ENCODE results near the gene MRGPRX4. TPM values are rescaled to one million over a fixed set of nuclear protein-coding genes. Genes with fewer than 3 reads are reported as not detected.
A peak's percentile ranks its signal among the peaks of the same experiment; 100 is the strongest.

Gene MRGPRX4
- total RNA-seq, 1 donor from 2014 or later, result not detected

DNA sequence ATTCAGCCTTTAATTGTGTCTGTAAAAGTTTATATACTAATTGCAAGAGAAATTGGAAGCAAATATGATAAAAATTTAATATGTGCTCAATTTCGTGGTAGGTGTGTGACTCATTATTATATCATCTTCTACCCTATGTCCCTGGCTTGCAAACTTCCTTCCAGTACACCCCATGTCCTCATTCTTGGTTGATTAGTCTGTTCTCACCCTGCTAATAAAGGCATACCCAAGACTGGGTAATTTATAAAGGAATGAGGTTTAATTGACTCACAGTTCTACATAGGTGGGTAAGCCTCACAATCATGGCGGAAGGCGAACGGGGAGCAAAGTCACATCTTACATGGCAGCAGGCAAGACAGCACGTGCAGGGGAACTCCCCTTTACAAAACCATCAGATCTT is 28.4 kb upstream of the MRGPRX4 start:
- H3K27me3 ChIP-seq (ENCODE audit: control insufficient read depth, insufficient read depth, low read length), result no peaks in the 10 kb centered on the region
- no peak for DNase-seq (ENCODE audit: low read depth)
- H3K36me3 ChIP-seq (ENCODE audit: control insufficient read depth, insufficient read depth, low read length), result no peaks in the 10 kb centered on the region
- no peak overlapping the region for H3K4me3 ChIP-seq (ENCODE audit: low read depth, low read length)
- TF ChIP-seq, protein P1, sequence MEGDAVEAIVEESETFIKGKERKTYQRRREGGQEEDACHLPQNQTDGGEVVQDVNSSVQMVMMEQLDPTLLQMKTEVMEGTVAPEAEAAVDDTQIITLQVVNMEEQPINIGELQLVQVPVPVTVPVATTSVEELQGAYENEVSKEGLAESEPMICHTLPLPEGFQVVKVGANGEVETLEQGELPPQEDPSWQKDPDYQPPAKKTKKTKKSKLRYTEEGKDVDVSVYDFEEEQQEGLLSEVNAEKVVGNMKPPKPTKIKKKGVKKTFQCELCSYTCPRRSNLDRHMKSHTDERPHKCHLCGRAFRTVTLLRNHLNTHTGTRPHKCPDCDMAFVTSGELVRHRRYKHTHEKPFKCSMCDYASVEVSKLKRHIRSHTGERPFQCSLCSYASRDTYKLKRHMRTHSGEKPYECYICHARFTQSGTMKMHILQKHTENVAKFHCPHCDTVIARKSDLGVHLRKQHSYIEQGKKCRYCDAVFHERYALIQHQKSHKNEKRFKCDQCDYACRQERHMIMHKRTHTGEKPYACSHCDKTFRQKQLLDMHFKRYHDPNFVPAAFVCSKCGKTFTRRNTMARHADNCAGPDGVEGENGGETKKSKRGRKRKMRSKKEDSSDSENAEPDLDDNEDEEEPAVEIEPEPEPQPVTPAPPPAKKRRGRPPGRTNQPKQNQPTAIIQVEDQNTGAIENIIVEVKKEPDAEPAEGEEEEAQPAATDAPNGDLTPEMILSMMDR (IDR thresholded peaks at IDR 0.05; ENCODE audit: insufficient read depth, low read length, poor library complexity, severe bottlenecking), result no peak

DNA sequence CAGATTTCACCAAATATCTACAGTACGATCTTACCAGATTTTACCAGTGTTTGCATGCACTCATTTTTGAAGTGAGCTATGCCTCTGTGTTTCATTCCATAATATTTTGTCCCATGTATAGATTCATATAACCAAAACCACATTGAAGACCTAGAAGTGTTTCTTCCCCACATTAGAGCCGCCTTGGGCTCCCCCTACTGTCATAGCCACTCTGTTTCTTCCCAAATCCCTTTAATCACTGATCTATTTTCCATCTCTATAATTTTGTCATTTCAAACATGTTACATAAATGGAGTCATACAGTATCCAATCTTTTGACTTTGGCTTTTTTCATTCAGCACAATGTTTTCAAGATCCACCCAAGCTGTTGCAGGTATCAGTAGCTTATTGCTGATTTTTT is 27.6 kb upstream of the MRGPRX4 start:
- H3K27me3 ChIP-seq (ENCODE audit: control insufficient read depth, insufficient read depth, low read length), result no peaks in the 10 kb centered on the region
- no peak overlapping the region for H3K4me3 ChIP-seq (ENCODE audit: low read depth, low read length)
- no peaks in the 10 kb centered on the region for H3K36me3 ChIP-seq (ENCODE audit: control insufficient read depth, insufficient read depth, low read length)
- no peak for DNase-seq (ENCODE audit: low read depth)
- TF ChIP-seq, protein P1 (IDR thresholded peaks at IDR 0.05; ENCODE audit: insufficient read depth, low read length, poor library complexity, severe bottlenecking), result peak; percentile 19

DNA sequence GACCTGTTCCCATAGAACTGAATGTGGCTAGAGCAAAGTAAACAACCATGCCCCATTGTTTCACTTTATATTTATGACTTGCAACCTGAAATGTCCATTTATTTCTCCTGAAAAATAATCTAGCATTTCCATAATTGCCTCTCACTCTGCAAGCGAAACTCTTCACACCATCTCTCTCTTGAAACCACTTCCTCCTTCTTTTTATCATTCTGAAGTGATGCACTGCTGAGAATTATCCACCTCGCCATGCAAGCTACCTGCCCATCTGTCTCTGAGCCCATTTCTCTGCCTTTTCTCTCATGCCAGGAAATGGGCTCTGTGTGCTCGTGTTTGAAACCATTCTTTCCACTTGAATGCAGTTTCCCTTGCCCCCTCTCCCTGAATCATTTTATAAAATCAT is 26.8 kb upstream of the MRGPRX4 start:
- TF ChIP-seq, protein P1 (IDR thresholded peaks at IDR 0.05; ENCODE audit: insufficient read depth, low read length, poor library complexity, severe bottlenecking), result no peak
- H3K27me3 ChIP-seq (ENCODE audit: control insufficient read depth, insufficient read depth, low read length), result no peaks in the 10 kb centered on the region
- DNase-seq (ENCODE audit: low read depth), result no peak
- H3K36me3 ChIP-seq (ENCODE audit: control insufficient read depth, insufficient read depth, low read length), result no peaks in the 10 kb centered on the region
- no peak overlapping the region for H3K4me3 ChIP-seq (ENCODE audit: low read depth, low read length)

DNA sequence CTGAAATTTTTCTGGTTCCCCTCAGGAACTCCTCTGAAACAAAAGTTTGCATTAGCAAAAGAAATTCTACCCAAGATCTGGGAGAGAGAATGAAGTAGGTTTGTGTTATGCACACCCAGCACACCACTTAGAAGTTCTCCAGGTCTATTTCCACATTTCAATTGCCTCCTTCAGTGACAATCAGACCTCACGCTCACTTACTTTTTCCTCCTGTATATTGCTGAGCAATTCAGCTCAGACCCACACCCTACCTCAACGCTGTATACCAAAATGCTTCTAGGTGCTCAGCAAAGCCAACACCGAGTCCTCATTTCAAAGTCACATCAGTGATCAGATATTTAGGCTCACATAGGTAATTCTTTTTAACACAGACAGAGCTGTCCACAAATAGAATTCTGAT is 21.1 kb upstream of the MRGPRX4 start:
- no peaks in the 10 kb centered on the region for H3K27me3 ChIP-seq (ENCODE audit: control insufficient read depth, insufficient read depth, low read length)
- TF ChIP-seq, protein P1 (IDR thresholded peaks at IDR 0.05; ENCODE audit: insufficient read depth, low read length, poor library complexity, severe bottlenecking), result no peak
- DNase-seq (ENCODE audit: low read depth), result no peak
- H3K4me3 ChIP-seq (ENCODE audit: low read depth, low read length), result no peak overlapping the region
- no peaks in the 10 kb centered on the region for H3K36me3 ChIP-seq (ENCODE audit: control insufficient read depth, insufficient read depth, low read length)

DNA sequence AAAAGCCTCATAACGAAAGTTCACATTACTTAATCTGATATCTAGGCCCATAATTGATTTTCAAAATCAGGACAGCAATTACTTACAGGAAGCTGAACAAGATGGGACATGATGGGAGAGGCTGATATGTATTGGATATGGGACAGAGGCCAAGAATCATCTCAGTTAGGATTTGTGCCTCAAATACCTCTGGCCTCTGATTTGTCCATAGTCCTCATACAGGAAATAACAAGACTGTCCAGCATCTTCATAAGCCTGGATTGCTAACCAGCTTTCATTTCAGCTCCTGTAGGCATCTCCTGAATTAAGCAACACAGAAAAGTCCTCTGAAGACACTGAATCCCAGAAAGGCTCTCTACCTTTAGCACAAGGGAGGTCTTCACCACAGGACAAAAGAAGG is 4.3 kb upstream of the MRGPRX4 start:
- TF ChIP-seq, protein P1 (IDR thresholded peaks at IDR 0.05; ENCODE audit: insufficient read depth, low read length, poor library complexity, severe bottlenecking), result no peak
- no peaks in the 10 kb centered on the region for H3K36me3 ChIP-seq (ENCODE audit: control insufficient read depth, insufficient read depth, low read length)
- no peaks in the 10 kb centered on the region for H3K27me3 ChIP-seq (ENCODE audit: control insufficient read depth, insufficient read depth, low read length)
- no peak overlapping the region for H3K4me3 ChIP-seq (ENCODE audit: low read depth, low read length)
- DNase-seq (ENCODE audit: low read depth), result no peak

DNA sequence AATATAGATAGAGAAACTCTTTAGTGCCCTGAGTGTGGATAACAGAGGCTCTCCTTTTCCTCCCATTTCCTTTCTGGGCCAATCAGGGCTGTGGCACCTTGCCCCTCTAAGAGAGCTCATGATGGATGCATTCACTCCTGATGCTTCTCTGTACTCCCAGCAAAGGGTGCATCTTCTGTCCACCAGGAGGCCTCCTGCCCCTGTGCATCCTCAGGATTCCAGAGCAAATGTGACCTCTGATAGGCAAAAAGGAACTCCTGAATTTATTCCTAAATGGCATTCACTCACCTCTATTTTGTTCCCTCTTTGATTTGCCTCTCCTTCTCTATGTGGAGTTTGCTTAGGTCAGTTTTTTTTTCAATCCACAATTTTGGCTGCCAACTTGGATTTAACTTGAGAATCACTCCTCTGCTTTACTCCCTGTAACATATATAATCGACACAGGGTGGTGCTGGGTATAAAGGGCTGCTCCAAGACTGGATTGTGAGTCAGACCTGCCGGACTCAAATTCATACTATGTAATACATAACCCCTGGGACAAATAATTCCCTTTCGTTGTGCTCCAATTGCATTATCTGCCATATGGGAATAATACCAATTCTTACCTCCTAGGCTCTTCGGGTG is 1.1 kb upstream of the MRGPRX4 start:
- Histone ChIP-seq H3K27me3 (ENCODE audit: control insufficient read depth, insufficient read depth, low read length) (no peaks in the 10 kb centered on the region), H3K4me3 (ENCODE audit: low read depth, low read length) (no peak overlapping the region), H3K36me3 (ENCODE audit: control insufficient read depth, insufficient read depth, low read length) (no peaks in the 10 kb centered on the region)
- no peak for DNase-seq (ENCODE audit: low read depth)
- TF ChIP-seq, protein P1 (IDR thresholded peaks at IDR 0.05; ENCODE audit: insufficient read depth, low read length, poor library complexity, severe bottlenecking), result peak; percentile 49

All from kidney epithelial cell (primary cell).